Effector memory CD4-positive, alpha-beta T cell (primary cell): Measurements from ENCODE around the gene IFIT1B.
"Not testable (repeated sequence)": the region's sequence is repeated elsewhere in the genome, so short reads cannot be mapped to it uniquely, and the experiment has no call there.

Experiments used
- DNase-seq, 3 donors: peaks; one replicate each; pipeline ENCODE4 v3.0.0-alpha.2; 2020
- H3K27ac ChIP-seq: 2 replicates; pipeline ENCODE4 v1.7.0; 2013; ENCODE audit warnings: mild to moderate bottlenecking, low read length, moderate library complexity; ENCODE audit not compliant: insufficient read depth, poor library complexity, severe bottlenecking
- H3K27me3 ChIP-seq: replicated peaks from 2 replicates; pipeline ENCODE4 v1.7.0; 2013; ENCODE audit warnings: mild to moderate bottlenecking, low read length; ENCODE audit not compliant: insufficient read depth, control insufficient read depth, poor library complexity, severe bottlenecking
- H3K36me3 ChIP-seq: 2 replicates; pipeline ENCODE4 v1.7.0; 2013; ENCODE audit warnings: mild to moderate bottlenecking, low read length, moderate library complexity; ENCODE audit not compliant: control insufficient read depth, insufficient read depth
- H3K4me1 ChIP-seq: 2 replicates; pipeline ENCODE4 v1.7.0; 2013; ENCODE audit warnings: low read length, mild to moderate bottlenecking; ENCODE audit not compliant: control insufficient read depth, insufficient read depth, poor library complexity, severe bottlenecking
- H3K4me3 ChIP-seq: 2 replicates; pipeline ENCODE4 v1.7.0; 2013; ENCODE audit warnings: low read length, low read depth, mild to moderate bottlenecking; ENCODE audit not compliant: insufficient read depth, poor library complexity, severe bottlenecking
- H3K9me3 ChIP-seq: 2 replicates; pipeline ENCODE4 v1.7.0; 2013; ENCODE audit warnings: mild to moderate bottlenecking, low read length, moderate library complexity; ENCODE audit not compliant: control insufficient read depth

IFIT1B gene

DNA sequence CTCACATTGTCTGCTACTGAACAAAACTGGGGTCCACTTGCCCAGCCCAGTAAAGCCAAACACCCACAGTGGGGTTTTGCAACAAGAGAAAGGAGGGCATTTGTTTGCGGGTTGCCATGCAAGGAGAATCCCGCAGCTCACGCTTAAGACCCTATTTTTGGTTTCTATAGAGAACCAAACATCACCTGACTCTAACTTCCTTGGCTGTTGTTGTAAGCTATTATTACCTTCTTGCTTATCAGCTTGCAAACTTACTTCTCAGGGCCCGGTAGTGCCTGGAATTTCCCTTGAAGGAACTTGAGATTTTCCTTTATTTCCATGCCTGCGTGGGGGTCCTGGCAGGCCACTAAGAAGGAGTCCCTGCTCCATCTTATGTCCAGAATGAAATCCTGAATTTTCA is 29.4 kb upstream of the IFIT1B start:
- DNase-seq = no peak
- no peaks in the 10 kb centered on the region for H3K36me3 ChIP-seq
- no peaks in the 10 kb centered on the region for H3K4me1 ChIP-seq
- H3K27ac ChIP-seq = no peak overlapping the region
- no peak overlapping the region for H3K4me3 ChIP-seq
- H3K9me3 ChIP-seq = no peaks in the 10 kb centered on the region
- H3K27me3 ChIP-seq = no peaks in the 10 kb centered on the region

- Histone ChIP-seq H3K36me3 (no peaks in the 10 kb centered on the region), H3K27me3 (no peaks in the 10 kb centered on the region), H3K4me3 (no peak overlapping the region), H3K9me3 (no peaks in the 10 kb centered on the region), H3K27ac (no peak overlapping the region), H3K4me1 (no peaks in the 10 kb centered on the region)
- no peak for DNase-seq
These were observed 28.9 kb upstream of the IFIT1B start for GRCh38 chr10:89348975-89349374.

DNA sequence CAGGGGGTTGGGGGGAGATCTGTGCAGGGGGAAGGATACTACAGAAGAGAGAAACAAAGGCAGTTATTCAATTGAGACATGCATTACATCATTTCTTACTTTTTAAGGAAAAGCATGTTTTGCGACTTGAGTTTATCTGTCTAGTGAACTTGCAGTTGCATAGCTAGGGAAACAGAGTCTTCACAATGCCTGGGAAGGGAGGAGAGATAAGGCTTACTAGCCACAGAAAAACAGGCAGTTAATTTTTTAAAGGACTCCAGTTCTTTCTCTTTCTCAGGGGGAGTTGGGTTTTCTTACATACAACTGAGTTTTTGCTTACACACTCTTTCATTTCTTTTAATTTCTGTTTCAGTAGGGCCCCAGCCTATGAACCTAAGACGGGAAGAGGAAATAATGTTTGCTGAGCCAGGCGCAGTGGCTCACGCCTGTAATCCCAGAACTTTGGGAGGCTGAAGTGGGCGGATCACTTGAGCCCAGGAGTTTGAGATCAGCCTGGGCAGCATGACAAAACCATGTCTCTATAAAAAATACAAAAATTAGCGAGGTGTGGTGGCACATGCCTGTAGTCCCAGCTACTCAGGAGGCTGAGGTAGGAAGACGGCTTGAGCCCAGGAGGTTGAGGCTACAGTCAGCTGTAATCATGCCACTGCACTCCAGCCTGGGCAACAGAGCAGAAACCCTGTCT is 27.1 kb upstream of the IFIT1B start:
- not testable (repeated sequence) for H3K27me3 ChIP-seq, DNase-seq, H3K36me3 ChIP-seq, H3K4me1 ChIP-seq, H3K4me3 ChIP-seq, H3K9me3 ChIP-seq, H3K27ac ChIP-seq

DNA sequence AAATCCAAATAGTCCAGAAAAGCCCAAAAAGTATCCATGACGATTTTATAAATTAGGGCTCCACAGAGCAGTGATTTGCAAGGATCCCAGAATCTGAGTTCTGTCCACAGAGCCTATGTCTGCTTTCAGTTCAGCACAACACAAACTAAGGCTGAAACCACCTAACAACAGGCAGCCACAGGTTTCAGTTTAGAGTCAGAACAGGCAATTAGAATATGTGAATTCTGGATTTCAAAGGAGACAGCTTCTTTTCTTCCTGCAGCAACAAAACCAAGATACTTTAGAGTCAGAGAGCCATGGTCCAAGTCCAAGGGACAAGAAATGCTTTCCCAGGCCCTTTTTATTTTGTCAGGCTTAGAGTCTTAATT is 26.5 kb upstream of the IFIT1B start:
- no peaks in the 10 kb centered on the region for H3K9me3 ChIP-seq
- H3K27ac ChIP-seq = no peak overlapping the region
- H3K27me3 ChIP-seq = no peaks in the 10 kb centered on the region
- DNase-seq = no peak
- H3K4me3 ChIP-seq = no peak overlapping the region
- H3K4me1 ChIP-seq = no peaks in the 10 kb centered on the region
- no peaks in the 10 kb centered on the region for H3K36me3 ChIP-seq

DNA sequence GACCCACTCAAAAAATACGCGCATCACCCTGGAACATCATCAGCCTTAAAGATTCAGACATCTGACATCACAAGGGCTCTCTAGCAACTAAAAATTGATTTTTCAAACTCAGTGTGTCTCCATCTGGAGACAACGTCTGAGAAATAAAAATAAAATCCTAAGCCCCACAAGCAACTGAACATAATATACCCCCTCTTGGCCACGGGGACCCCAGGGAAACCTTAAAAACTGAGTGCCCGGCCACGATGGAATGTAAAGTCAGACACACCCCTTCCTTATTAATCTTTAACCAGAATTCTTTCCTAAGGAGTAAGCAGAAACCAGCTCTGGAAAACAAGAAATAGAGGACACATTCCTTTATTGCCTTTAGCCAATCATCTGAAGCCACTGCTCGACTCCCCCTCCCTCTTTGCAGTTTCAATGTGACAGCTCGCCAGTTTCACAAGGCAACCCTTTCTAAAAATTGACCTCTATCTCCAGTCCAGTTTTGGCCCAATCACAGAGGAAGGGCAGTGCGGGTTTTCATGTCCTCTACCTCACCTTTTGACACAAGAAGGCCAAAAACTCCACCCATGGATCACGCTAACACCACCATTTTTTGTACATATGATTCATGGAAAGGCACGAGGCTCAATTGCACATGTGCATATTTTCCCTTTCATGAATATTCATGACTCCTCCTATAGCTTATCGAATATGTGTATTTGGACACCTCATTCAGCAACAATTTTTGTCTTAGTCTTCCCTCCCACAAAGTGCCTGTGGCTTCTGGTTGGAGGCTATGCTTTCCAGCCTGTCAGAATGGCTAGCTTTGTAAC is 25.9 kb upstream of the IFIT1B start:
- H3K9me3 ChIP-seq = no peaks in the 10 kb centered on the region
- no peaks in the 10 kb centered on the region for H3K4me1 ChIP-seq
- H3K27me3 ChIP-seq = no peaks in the 10 kb centered on the region
- H3K27ac ChIP-seq = no peak overlapping the region
- H3K36me3 ChIP-seq = no peaks in the 10 kb centered on the region
- DNase-seq = no peak
- H3K4me3 ChIP-seq = no peak overlapping the region

GRCh38 chr10:89352802-89353201 is 25.1 kb upstream of the IFIT1B start:
- Histone ChIP-seq H3K27ac (no peak overlapping the region), H3K27me3 (no peaks in the 10 kb centered on the region), H3K4me3 (no peak overlapping the region), H3K4me1 (no peaks in the 10 kb centered on the region), H3K36me3 (no peaks in the 10 kb centered on the region), H3K9me3 (no peaks in the 10 kb centered on the region)
- no peak for DNase-seq

DNA sequence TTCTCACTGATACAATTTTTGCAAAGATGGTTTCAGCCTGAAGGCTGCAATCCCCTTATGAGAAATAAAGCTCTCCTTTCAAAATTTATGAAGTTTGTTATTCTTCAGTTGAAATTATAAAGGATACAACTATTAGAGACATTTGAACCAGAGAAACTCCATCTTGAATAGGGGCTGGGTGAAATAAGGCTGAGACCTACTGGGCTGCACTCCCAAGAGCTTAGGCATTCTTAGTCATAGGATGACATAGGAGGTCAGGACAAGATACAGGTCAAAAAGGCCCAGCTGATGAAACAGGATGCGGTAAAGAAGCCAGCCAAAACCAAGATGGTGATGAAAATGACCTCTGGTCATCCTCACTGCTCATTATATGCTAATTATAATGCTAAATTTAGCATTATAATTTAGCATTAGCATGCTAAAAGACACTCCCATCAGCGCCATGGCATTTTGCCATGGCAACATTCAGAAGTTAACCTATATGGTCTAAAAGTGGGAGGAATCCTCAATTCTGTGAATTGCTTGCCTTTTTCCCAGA is 22.4 kb upstream of the IFIT1B start:
- DNase-seq = no peak
- Histone ChIP-seq H3K4me3 (no peak overlapping the region), H3K4me1 (no peaks in the 10 kb centered on the region), H3K27me3 (no peaks in the 10 kb centered on the region), H3K27ac (no peak overlapping the region), H3K36me3 (no peaks in the 10 kb centered on the region), H3K9me3 (no peaks in the 10 kb centered on the region)

- Histone ChIP-seq H3K36me3 (no peaks in the 10 kb centered on the region), H3K4me1 (no peaks in the 10 kb centered on the region), H3K9me3 (no peaks in the 10 kb centered on the region), H3K4me3 (no peak overlapping the region), H3K27ac (no peak overlapping the region), H3K27me3 (no peaks in the 10 kb centered on the region)
- DNase-seq = no peak
These were observed 20.8 kb upstream of the IFIT1B start for GRCh38 chr10:89357096-89357495.

DNA sequence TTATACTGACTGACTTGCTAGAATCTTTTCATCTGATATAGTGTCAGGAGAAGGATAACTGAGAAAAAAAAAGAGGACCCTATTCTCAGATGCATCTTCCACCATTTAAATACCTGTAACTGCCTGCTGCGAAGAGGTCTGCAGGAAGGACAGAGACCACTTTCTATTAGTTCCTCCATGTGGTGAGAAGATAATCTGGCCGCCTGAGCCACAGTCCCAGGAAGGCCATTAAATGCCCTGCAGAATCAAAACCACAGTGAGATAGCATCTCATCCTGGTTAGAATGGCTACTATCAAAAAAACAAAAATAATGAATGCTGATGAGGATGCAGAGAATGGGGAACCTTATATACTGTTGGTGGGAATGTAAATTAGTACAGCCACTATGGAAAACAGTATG is 19.9 kb upstream of the IFIT1B start:
- no peaks in the 10 kb centered on the region for H3K9me3 ChIP-seq
- no peaks in the 10 kb centered on the region for H3K36me3 ChIP-seq
- no peak overlapping the region for H3K4me3 ChIP-seq
- no peaks in the 10 kb centered on the region for H3K27me3 ChIP-seq
- H3K4me1 ChIP-seq = no peaks in the 10 kb centered on the region
- H3K27ac ChIP-seq = no peak overlapping the region
- no peak for DNase-seq

GRCh38 chr10:89360157-89360556 is 17.7 kb upstream of the IFIT1B start:
- H3K4me3 ChIP-seq = no peak overlapping the region
- no peak for DNase-seq
- no peak overlapping the region for H3K27ac ChIP-seq
- H3K4me1 ChIP-seq = no peaks in the 10 kb centered on the region
- no peaks in the 10 kb centered on the region for H3K9me3 ChIP-seq
- no peaks in the 10 kb centered on the region for H3K36me3 ChIP-seq
- H3K27me3 ChIP-seq = no peaks in the 10 kb centered on the region
